Prostate gland (tissue), 2 donors: Measurements from ENCODE around the gene MRPL50. TPM values are rescaled to one million over a fixed set of nuclear protein-coding genes. Genes with fewer than 3 reads are reported as not detected.

Experiments used
- DNase-seq: peaks from one replicate; pipeline ENCODE4 v3.0.0-alpha.2; 2019; ENCODE audit warnings: low spot score
- H3K27ac ChIP-seq, 2 donors: fragments of 200-600 bp; sonication (generic); 2 replicates each; pipeline ENCODE4 v1.5.1; 2017 to 2019
- H3K27me3 ChIP-seq: fragments of 200-600 bp; sonication (generic); replicated peaks from 2 replicates; pipeline ENCODE4 v1.5.1; 2019; ENCODE audit not compliant: insufficient read depth
- H3K36me3 ChIP-seq, 2 donors: fragments of 200-600 bp; sonication (generic); 1 replicate in 1 of 2; 2 replicates in 1 of 2; pipeline versions ENCODE4 v1.5.1 to v1.8.1; 2017 to 2019
- H3K4me1 ChIP-seq: fragments of 200-600 bp; sonication (generic); replicated peaks from 2 replicates; pipeline ENCODE4 v1.5.1; 2019
- H3K4me3 ChIP-seq, 2 donors: fragments of 200-600 bp; sonication (generic); 2 replicates each; pipeline ENCODE4 v1.5.1; 2017 to 2019
- H3K9me3 ChIP-seq: fragments of 200-600 bp; sonication (generic); 2 replicates; pipeline ENCODE4 v1.5.1; 2017
- POLR2A ChIP-seq: fragments of 450-650 bp; IDR thresholded peaks from one replicate; pipeline ENCODE4 v1.6.1; 2016; ENCODE audit warnings: antibody characterized with exemption, mild to moderate bottlenecking
- POLR2AphosphoS5 ChIP-seq: sonication (generic); formaldehyde crosslinking; IDR thresholded peaks from one replicate; pipeline ENCODE4 v1.6.1; 2017; ENCODE audit warnings: antibody characterized with exemption
- WGBS: methylation state at CpG from one replicate; pipeline ENCODE4 v1.1.5; 2018; 5-methylcytosine and 5-hydroxymethylcytosine counted together
- intact Hi-C: fragments of 100-400 bp; cut with DNase I; formaldehyde crosslinking; loops from one replicate; pipeline ENCODE4 v1.14.2; 2022
- total RNA-seq, 2 donors: library from RNA; depleted of rRNA; stranded (reverse); fragments of >200 nt; gene quantifications; one replicate each; pipeline ENCODE4 v1.1.0, GENCODE V29; 2016
- TF ChIP-seq, protein P1 (sequence below), 4 experiments: fragments of 200-600 bp in 2 of 4; fragments of 450-650 bp in 2 of 4; sonication (generic) in 2 of 4; IDR thresholded peaks; 1 replicate in 3 of 4; 2 replicates in 1 of 4; pipeline ENCODE4 v1.5.1; 2016 to 2019; ENCODE audit warnings: antibody characterized with exemption in 4 of 4, mild to moderate bottlenecking in 2 of 4, moderate library complexity in 2 of 4

The MRPL50 gene
- total RNA-seq, 2 donors from 2014 or later: 10.3 to 12.5 TPM

- TF ChIP-seq, protein P1, sequence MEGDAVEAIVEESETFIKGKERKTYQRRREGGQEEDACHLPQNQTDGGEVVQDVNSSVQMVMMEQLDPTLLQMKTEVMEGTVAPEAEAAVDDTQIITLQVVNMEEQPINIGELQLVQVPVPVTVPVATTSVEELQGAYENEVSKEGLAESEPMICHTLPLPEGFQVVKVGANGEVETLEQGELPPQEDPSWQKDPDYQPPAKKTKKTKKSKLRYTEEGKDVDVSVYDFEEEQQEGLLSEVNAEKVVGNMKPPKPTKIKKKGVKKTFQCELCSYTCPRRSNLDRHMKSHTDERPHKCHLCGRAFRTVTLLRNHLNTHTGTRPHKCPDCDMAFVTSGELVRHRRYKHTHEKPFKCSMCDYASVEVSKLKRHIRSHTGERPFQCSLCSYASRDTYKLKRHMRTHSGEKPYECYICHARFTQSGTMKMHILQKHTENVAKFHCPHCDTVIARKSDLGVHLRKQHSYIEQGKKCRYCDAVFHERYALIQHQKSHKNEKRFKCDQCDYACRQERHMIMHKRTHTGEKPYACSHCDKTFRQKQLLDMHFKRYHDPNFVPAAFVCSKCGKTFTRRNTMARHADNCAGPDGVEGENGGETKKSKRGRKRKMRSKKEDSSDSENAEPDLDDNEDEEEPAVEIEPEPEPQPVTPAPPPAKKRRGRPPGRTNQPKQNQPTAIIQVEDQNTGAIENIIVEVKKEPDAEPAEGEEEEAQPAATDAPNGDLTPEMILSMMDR (IDR thresholded peaks at IDR 0.05): no peak
- no peak for TF ChIP-seq POLR2A
- TF ChIP-seq POLR2AphosphoS5: peak; percentile 4
- no peak overlapping the region for H3K4me3 ChIP-seq
- peaks cover 11% of the 10 kb centered on the region for H3K4me1 ChIP-seq
- WGBS: 28% methylated on average over 5 of the region's 5 CpGs
- DNase-seq: no peak
- H3K27ac ChIP-seq: no peak overlapping the region
- no peaks in the 10 kb centered on the region for H3K9me3 ChIP-seq
- intact Hi-C loops: no loop called here
- peaks cover 0 to 13% of the 10 kb centered on the region in 2 donors for H3K36me3 ChIP-seq
- H3K27me3 ChIP-seq: no peaks in the 10 kb centered on the region
These were observed 1.7 kb upstream of the MRPL50 start for GRCh38 chr9:101400120-101400519.

- WGBS: 0% methylated on average over 2 of the region's 2 CpGs
- intact Hi-C loops: loop anchor here (5.0 kb wide), 1 partner anchor 133 kb away; the partner anchor contains the start of gene RNF20
- Histone ChIP-seq H3K4me3 (peak overlapping the region; percentile 73 to 77), H3K27ac (peak overlapping the region; percentile 85 to 90), H3K4me1 (peaks cover 11% of the 10 kb centered on the region), H3K36me3 (peaks cover 0 to 9% of the 10 kb centered on the region in 2 donors), H3K27me3 (no peaks in the 10 kb centered on the region), H3K9me3 (no peaks in the 10 kb centered on the region)
- no peak for DNase-seq
- TF ChIP-seq POLR2AphosphoS5: no peak
- TF ChIP-seq POLR2A: no peak
- TF ChIP-seq, protein P1 (IDR thresholded peaks at IDR 0.05): no peak
These were observed 1.2 kb upstream of the MRPL50 start for GRCh38 chr9:101399643-101399970.

- Histone ChIP-seq H3K27me3 (no peaks in the 10 kb centered on the region), H3K9me3 (no peaks in the 10 kb centered on the region), H3K27ac (peak overlapping the region; percentile 85 to 90), H3K36me3 (peaks cover 0 to 9% of the 10 kb centered on the region in 2 donors), H3K4me3 (peak overlapping the region; percentile 73 to 77), H3K4me1 (peaks cover 11% of the 10 kb centered on the region)
- peak; percentile 23 for DNase-seq
- TF ChIP-seq POLR2A (no peak), POLR2AphosphoS5 (no peak)
- TF ChIP-seq, protein P1 (IDR thresholded peaks at IDR 0.05): no peak
- intact Hi-C loops: loop anchor here (5.0 kb wide), 1 partner anchor 133 kb away; the partner anchor contains the start of gene RNF20
- WGBS: 2% methylated on average over 27 of the region's 28 CpGs
These were observed 668 bp upstream of the MRPL50 start for GRCh38 chr9:101398930-101399642.

- H3K36me3 ChIP-seq: peaks cover 0 to 4% of the 10 kb centered on the region in 2 donors
- TF ChIP-seq, protein P1 (IDR thresholded peaks at IDR 0.05): no peak
- TF ChIP-seq POLR2A: no peak
- peak overlapping the region; percentile 73 to 77 for H3K4me3 ChIP-seq
- no peak for DNase-seq
- H3K4me1 ChIP-seq: peaks cover 11% of the 10 kb centered on the region
- whole genome bisulfite sequencing: 8% methylated on average over 4 of the region's 4 CpGs
- intact Hi-C loops: loop anchor here (5.0 kb wide), 1 partner anchor 135 kb away; the partner anchor contains the start of gene RNF20
- no peaks in the 10 kb centered on the region for H3K9me3 ChIP-seq
- peak overlapping the region; percentile 85 to 90 for H3K27ac ChIP-seq
- H3K27me3 ChIP-seq: no peaks in the 10 kb centered on the region
These were observed 711 bp downstream of the MRPL50 start for GRCh38 chr9:101397746-101398067.

- no peaks in the 10 kb centered on the region for H3K27me3 ChIP-seq
- H3K27ac ChIP-seq: no peak overlapping the region
- no peak overlapping the region for H3K4me3 ChIP-seq
- TF ChIP-seq POLR2A: no peak
- no peak for TF ChIP-seq POLR2AphosphoS5
- TF ChIP-seq, protein P1 (IDR thresholded peaks at IDR 0.05): no peak
- H3K4me1 ChIP-seq: peaks cover 7% of the 10 kb centered on the region
- DNase-seq: no peak
- WGBS: 96% methylated on average over 1 of the region's 1 CpG
- intact Hi-C loops: loop anchor here (5.0 kb wide), 1 partner anchor 138 kb away; the partner anchor contains the start of gene RNF20
- H3K9me3 ChIP-seq: no peaks in the 10 kb centered on the region
- no peaks in the 10 kb centered on the region for H3K36me3 ChIP-seq
These were observed 3.7 kb downstream of the MRPL50 start for GRCh38 chr9:101394687-101395086.
